HG03439 (cell line): ENCODE measurements around the gene APP.
A peak's percentile ranks its signal among the peaks of the same experiment; 100 is the strongest.
"Not testable (repeated sequence)": the region's sequence is repeated elsewhere in the genome, so short reads cannot be mapped to it uniquely, and the experiment has no call there.

Experiments
- ATAC-seq: cut with Tn5 transposase; IDR thresholded peaks from one replicate; pipeline ENCODE4 v1.9.1; 2021; ENCODE audit warnings: mild to moderate bottlenecking, moderate library complexity; ENCODE audit not compliant: unreplicated experiment

APP gene

DNA sequence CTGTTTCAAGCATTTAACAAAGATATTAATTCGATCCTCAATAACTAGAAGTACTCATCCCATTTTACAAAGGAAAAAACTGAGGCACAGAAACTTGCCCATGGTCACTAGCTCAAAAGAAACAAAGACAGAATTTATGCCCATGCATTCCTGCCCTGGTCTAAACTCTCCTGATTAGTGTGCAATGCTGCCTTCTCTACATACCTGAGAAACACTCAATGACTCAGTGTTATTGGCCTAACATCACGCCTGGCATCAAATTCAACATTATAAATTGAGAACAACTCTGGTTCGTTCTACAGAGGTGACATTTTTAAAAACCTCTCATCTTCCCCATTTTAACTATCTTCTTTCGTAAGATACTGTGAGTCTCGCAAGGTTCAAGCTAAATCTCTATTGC is 5.2 kb downstream of the APP start:
- no peak for ATAC-seq

DNA sequence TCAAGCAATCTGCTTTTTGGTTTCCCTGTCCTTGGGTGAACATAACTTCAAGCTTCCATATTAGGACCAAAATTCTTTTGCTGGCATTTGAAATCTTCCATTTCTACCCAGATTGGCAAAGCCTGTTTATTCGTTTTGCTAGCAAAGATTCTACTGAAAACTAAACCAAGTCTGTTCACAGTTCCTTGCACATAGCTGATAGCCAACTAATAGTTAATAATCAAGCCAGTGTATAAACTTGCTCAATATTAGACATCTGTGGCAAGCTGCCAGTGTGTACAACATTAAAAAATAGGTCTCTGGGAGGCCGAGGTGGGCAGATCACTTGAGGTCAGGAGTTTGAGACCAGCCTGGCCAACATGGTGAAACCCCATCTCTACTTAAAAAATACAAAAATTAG is 6.3 kb downstream of the APP start:
- no peak for ATAC-seq

DNA sequence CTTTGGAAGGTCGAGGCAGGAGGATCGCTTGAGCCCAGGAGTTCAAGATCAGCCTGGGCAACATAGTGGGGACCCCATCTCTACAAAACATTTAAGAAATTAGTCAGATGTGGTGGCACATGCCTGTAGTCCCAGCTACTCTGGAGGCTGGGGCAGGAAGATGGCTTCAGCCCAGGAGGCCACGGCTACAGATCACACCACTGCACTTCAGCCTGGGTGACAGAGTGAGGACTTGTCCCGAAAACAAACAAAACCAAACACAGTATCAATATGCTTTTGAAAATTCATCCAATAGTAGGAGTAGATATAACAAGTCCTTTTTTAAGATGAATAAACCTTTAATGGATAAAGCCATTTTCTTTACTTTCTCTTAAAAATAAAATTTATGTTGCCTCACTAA is 8.5 kb downstream of the APP start:
- ATAC-seq, result no peak

DNA sequence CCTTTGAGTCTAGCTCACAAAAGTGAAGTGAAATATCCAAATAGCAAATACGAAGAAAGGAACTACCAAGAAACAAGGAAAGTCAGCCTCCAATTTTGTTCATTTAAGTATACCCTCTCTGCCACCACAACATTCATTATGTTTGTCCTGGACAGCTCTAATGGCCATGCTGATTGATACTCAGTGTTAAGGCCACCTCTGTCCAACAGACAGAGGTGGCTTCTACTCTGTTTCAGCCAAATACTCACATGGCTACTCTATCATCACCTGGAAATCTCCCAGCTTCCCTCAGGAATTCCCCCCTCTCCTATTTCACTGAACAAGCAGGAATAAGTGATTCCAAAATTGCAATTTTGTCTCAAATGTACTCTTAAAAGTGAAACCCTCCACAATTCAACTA is 10.7 kb downstream of the APP start:
- ATAC-seq, result no peak

DNA sequence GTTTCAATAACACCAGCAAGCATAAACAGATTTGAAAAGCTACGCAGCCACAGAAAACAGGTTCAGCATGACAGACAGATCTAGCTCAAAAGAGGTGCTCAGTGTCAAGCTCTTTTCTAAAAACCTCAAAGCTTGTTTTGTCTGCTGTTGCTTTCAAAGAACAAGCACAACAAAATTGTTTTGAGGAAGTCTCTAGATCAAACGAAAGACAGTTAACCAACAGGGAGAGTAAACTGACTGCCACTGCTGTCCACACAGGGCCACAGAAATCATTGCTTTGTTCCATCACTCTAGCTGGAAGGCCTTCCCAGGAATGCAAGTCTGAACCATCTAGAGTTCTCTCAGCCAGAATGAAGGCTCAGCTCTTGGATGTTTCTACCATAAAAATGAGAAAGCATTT is 12.8 kb downstream of the APP start:
- no peak for ATAC-seq

DNA sequence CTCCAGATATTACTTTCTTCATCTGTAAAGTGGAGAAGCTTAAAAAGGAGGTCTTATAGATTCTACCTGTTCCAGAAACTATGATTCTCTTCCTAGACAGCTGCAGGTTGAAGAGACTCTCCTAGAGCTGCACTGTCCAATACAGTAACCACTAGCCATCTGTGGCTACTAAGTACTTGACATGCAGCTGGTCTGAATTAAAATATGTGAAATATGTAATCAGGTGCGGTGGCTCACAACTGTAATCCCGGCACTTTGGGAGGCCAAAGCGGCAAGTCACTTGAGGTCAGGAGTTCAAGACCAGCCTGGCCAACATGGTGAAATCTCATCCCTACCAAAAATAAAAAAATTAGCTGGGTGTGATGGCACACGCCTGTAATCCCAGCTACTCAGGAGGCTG is 15.8 kb downstream of the APP start:
- ATAC-seq, result no peak

DNA sequence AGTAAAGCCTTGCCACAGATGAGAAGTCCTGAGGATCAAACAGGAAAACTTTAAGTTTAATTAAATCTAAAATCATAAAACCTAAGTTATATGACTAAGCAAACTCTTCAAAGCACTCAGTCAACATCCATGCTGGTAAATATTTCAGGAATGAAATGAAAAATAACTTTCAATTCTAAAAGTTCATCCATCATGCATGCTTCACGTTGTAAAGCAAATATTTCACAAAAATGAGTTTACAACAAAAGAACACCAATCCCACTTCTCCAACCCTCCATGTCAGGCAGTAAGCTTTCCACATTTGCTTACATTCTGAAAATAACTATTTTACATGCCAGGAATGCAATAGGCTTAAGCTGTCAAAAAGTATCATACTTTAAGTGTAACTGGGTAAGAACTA is 16.8 kb downstream of the APP start:
- ATAC-seq, result no peak

DNA sequence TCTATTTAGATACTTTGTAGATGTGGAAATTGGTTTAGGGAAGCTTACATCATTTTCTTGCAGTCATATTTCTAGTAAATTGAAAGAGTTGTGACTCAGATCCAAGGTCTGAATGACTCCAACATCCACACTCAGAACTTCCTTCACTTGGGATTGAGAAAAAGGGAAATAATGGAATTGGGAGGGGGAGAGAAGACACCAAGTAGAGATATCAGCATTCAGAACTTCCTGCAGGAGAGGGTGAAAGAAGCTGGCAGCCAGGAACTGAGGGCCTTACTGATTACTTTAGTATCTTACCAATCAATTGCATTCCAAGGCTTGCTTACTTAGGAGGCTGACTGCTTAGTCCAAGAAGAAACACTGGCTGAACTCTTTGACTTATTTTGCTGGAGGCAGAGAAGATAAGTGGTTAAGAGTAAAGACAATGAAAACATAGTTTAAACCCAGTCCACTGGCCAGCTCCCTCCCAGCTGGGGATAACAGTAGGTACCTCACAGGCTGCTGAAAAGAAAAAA is 21.7 kb downstream of the APP start:
- no peak for ATAC-seq

DNA sequence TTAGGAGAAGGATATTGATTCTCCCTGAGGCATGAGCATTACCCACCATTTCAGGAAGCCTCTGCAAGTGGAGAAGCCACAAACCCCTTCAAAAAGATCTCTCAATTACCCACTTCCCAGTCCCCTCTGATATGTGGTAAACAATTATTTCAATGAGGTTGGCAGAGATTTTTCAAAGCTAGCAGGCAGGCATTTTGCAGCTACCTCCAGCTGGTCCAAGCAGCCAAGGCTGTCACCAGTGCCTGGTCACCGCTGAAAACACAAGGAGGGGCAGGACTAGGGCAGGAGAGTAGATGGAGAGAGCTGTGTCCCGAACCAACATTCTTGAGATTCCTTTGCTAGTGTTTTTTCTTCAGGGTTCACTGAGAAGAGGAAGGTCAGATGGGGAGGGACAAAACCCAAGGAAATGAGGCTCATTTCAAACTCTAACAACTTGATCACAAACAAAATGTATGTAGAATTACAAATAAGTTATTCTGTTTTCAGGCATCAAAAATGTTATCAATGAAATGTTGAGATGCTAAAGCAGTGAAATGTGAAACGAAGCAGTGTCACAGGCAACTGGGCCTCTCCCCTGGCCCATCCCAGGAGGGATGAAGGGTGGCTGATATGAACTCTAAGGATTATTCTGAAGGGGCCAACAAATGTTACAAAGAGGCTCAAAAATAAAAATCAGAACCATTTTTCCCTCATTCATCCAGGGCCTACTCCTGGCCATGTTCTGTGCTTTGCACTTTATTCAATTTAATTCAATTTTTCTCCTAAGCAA is 22.3 kb downstream of the APP start:
- ATAC-seq, result no peak

DNA sequence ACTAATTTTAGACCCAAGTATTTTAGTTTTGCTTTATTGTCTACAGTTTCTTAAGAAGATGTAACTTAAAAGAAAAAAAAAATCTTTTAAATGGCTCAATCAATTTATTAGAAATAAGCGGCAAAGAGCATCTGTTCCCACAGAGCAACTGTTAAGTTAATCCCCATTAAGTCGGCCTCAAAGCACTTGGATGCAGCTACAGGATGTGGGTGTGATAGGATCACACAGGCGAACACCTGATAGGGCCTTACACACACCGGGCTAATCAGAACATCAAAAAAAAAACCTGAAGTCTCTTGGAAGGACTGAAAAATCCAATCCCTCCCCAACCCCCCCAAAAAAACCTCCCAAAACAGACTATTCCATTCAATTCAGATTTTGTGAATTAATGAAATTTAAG is 23.0 kb downstream of the APP start:
- no peak for ATAC-seq

DNA sequence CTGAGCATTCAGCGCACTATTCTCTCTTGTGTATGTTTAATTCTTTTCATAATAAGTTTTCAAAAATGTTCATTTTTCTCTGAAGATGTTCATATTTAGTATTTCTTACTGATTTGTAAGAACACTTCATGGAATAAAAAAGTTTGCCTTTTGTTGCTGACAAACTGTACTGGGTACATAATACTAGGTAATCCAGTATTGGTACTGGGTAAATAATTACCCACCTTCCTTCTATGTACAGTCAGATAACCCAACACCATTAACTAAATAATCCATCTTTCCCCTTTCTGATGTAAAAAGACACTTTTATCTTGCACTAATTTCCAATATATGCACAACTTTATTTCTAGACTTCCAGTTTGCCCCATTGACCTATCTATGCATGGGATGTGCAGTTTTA is 23.9 kb downstream of the APP start:
- no peak for ATAC-seq

DNA sequence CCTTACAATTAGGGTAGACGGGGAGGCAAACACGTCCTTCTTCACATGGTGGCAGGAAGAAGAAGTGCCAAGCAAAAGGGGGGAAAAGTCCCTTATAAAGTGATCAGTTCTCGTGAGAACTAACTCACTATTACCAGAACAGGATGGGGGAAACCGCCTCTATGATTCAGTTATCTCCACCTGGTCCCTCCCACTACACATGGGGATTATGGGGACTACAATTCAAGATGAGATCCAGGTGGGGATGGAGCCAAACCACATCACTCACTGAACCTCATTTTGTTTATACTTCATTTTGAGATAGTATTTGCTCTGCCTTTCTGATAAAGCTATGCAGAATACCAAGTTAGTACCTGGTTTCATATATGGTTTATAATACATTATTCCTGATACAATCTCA is 26.5 kb downstream of the APP start:
- no peak for ATAC-seq

DNA sequence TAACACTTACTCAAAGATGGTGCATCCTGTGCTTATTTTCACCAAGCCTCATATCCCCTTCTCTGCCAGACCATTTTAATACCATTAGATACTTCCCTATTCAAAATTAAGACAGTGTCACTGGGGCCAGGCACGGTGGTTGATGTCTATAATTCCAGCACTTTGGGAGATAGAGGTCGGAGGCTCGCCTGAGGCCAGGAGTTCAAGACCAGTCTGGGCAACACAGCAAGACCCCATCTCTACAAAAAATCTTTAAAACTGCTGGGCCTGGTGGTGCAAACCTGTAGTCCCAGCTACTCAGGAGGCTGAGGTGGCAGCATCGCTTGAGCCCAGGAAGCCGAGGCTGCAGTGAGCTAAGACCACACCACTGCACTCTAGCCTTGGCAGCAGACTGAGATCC is 28.2 kb downstream of the APP start:
- no peak for ATAC-seq

DNA sequence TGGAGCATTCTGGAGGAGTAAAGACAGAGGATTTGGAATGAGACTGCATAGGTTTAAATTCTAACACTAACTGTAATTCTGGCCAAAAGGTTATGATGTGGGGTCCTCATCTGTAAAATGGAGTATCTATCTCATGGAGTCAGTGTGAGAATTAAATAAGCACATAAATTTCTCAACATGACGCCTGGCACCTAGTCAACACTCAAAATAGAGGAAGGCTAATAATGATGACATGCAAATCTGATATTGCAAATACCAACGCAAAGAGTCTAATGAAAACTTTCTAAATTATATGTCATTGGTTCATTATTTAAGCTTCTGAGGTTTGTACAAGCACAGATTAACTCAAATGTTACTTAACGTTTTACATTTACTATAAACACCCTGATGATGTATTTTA is 29.6 kb downstream of the APP start:
- no peak for ATAC-seq

DNA sequence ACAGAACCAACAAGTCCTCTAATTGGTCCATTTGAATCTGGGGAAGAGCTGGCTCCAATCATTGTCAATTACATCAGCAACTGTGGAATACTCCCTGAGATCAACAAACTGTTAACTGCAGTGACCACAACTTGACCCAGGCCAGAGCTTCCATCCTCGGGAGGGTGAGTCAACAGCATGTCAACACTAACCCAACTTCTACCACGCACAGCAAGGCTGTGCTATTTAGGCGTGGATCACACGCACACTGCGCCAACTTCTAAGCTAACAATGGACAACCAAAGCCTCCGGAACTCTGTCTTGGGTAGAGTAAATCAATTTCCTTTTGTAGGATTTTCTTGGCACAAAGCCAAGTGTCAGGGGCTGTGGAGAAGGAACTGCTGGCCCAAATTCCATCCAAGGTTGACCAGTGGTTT is 30.4 kb downstream of the APP start:
- ATAC-seq, result no peak

DNA sequence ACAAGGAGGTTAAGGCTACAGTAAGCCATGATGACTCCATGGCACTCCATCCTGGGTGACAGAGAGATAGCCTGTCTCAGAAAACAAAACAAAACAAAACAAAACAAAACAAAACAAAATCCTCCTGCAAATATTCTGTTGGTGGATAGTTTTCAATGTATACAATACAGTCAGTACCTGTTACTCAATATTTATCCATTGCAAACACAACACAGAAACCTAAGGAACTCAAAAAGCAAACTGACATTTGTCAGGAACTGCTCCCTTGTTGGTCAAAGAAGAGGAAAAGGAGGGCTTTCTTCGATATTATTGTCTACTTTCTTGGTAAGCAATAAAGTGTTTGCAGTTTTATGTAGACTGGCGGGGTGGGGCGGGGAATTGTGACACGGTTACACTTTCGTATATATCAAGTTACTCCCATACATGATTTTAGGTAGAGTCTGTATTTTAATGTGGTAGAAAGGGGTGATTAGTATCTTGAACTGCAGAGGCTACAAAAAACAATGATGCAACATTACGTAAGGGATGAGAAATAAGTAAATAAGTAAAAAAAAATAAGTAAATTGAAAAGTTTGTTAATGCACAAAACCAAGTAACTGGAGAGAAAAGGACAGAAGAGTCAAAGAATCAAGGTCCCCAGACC is 31.8 kb downstream of the APP start:
- ATAC-seq, result no peak

DNA sequence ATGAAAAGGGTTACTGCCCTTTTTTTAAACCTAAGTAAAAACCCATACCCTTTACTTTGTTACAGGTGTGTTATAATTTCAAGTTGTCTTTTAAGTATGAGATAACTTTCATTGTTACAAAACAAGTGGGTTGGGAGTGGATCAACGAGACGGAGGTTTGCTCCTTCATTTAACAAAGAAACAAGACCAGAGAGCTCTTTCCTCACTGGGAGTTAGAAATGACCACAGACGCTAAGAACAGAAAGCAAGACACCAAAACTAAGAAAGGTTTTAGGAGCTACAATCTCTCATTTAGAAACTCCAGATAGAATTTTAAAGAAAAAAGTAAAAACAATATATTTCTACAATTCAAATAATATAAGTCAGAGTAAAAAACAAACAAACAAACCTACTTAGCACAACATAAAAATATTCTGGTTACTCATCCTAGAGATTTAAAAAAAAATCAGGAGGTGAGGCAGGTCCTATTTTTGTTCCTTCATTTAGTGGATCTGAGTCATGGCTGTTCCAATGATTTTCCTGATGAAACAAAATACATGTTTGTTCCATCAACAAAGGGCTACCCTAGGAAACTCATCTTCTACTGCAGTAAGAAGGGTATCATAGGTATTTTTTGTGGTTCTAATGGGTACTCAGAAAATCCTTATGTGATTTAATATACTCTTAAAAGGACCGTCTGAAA is 33.0 kb downstream of the APP start:
- no peak for ATAC-seq

DNA sequence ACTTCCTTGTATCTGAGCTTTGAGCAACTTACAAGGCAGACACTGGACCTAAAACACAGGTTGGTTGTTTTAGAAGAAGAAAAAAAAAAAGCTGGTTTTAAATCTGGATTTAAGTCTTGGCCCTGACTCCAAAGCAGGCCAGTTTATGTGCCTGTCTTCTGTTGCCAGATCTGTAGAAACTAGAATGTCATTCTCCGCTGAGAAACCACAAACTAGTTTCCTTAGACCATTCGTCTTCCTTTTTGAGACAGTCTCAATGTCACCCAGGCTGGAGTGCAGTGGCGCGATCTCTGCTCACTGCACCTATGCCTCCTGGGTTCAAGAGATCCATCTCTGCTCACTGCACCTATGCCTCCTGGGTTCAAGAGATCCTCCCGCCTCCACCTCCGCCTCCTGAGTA is 33.9 kb downstream of the APP start:
- peak; percentile 85 for ATAC-seq

DNA sequence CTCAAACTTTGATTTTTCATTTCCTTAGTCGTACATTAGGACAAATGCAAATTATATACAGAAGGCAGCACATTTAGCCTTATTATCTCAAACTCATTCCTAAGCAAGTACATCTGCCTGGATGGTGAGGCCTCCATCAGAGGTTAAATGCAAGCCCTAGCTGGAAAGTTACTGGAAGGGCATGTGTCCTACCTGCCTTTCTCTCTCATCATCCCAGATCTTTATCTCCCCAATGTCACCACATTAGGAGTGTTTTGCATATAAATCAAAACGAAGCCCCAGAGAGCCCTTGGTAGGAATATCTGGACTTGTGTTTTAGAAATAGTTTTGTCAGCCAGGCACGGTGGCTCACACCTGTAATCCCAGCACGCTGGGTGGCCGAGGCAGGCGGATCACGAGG is 35.0 kb downstream of the APP start:
- no peak for ATAC-seq

DNA sequence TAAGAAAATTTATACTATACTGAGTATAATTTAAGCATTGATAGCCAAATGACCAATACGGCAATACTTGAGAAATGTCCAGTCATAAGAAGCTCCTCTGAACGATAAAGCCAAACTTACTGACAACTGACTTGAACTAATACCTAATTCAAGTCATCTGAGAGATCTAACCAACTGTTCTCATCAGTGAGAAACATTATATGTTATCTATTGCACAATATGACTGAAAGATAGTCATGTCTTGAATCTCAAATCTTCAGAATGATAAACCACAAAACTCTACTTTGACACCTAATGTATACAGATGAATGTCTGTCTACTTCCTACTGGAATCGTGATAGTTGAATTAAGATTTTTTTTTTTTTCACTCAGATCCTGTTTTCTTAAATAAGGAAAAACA is 39.0 kb downstream of the APP start:
- ATAC-seq, result no peak

DNA sequence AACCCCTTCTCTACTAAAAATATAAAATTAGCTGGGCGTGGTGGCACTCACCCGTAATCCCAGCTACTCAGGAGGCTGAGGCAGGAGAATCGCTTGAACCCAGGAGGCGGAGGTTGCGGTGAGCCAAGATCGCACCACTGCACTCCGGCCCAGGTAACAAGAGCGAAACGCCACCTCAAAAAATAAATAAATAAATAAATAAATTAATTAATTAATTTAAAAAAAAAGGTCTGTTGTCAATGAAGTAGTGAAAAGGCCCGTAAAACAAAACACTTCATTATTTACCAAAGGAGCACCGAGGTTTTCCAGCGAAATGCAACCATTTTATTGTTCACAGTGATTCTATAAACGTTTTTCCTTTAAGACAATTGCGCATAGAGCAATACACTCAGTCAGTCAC is 39.5 kb downstream of the APP start:
- ATAC-seq, result not testable (repeated sequence)

DNA sequence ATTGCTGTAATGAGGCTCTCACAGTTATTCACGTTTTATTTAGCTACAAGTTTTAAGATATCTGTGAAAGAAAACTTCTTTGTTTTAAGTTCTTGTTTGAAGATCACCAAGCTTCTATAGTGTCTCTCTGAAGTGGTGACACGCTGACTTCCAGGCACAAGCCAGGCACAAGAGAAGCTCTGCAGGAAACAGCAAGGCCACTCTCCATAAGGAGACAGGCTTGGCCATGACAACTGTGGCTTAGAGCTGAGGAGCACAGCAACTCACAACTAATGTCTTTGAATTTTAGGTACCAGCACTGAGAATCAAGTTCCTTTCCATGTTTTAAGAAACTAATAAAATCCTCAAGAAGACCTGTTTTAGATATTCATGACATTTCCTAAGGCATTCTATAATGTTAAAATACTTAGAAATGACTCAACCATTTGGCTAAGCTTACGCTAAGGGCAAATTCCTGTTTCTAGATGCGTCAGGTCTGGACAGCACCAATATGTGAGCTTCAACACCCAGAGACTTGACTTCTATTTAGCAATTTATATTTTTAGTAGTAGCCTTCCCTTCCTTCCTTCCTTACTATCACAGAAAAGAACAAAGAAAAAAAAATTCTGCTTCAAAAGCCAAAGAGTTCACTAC is 40.2 kb downstream of the APP start:
- ATAC-seq, result no peak
